DMS79 treated with DMSO at 0.1 percent for 48 hours (cell line): ENCODE measurements around the gene SLC40A1.

Experiments used
- DNase-seq: peaks from one replicate; lab custom pipeline; 2025; lab: John Stamatoyannopoulos, UW

SLC40A1 gene

GRCh38 chr2:189599245-189599644 lies 18.7 kb upstream of the SLC40A1 start:
- DNase-seq: no peak

DNA sequence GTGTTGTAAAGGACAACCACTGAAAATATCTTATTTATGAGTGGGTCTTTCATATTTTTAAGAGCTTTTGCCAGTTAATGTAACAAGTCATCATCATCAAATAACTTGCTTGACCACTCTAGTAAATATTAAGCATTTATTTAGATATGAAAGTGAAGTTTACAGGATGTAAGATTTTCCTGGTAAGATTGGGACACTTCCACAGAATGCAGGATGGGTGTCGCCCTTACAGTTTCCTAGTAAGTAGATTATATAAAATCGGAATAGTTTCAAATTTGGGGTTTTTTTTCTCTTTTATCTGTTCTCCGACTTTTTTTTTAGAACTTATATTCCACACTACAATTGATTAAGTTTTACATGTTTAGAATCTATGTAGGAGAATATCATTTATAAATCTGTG lies 14.8 kb upstream of the SLC40A1 start:
- no peak for DNase-seq

GRCh38 chr2:189594305-189594704 lies 13.7 kb upstream of the SLC40A1 start:
- no peak for DNase-seq

DNA sequence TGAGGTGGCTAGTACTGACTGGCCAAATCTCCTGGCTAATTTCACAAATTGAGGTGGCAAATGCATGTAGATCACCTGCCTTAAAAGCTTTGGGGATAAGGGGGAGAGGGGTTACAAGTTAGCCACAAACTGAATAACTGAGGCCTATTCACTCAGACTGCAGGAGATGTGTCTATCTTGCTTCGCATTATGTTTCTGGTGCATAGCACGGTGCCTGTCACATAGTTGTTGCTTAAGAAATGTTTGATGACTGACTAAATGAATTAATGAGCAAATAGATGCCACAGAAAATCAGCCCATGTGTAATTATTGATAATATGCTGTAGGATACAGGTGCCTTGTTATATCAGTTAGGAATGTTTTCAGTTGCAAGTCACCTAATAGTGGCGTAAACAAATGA lies 12.5 kb upstream of the SLC40A1 start:
- DNase-seq: no peak

DNA sequence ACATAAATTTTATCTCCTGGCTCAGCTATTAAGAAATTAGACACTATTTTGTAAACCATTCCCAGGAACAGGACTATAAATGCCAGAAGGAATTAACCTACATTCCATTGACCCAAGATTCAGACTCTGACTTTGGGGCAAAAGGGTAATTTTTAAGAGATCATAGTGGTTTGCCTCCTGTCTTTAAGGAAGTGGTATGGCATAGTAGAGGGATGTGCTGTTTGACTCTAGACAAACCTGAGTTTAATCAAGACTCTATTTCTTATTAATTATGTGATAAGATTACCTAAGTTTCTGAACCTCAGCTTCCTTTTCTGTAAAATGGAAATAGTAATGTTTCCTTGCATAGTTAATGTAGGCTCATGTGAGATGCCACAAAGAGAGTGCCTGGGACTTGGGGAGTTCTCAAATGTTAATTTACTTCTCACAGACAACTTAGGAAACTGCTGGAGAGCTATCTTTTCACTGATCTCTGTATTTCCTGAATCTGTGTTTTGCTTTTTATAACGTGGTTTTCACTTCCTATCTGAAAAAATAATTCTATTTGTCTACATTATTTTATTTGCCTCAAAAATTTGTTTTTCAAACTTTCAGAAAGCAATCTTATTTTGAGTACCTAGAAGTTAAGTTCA lies 11.9 kb upstream of the SLC40A1 start:
- DNase-seq: no peak

GRCh38 chr2:189587780-189588179 lies 7.2 kb upstream of the SLC40A1 start:
- no peak for DNase-seq

DNA sequence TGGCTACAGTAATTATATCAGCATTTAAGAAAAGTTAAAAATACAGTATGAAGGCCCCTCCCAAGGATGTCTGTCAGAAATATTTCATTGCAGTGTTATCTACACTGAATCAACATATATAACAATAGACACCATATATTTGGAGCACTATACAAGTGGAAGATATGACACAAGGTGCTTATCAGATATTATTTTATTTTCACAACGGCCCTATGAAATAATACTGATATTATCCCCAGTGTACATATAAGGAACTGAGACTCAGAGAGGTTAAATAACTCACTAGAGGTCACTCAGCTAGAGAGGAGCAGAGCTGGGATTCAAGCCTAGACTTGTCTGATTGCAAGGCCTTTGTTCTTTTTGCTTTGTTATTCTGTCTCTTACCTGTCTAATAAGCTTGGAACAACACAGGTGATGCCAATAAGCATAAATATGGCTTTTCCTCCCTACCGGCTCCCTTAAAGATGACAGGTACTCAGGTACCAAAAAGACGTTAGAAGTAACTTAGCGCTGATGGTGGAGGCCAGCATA lies 4.7 kb upstream of the SLC40A1 start:
- no peak for DNase-seq

DNA sequence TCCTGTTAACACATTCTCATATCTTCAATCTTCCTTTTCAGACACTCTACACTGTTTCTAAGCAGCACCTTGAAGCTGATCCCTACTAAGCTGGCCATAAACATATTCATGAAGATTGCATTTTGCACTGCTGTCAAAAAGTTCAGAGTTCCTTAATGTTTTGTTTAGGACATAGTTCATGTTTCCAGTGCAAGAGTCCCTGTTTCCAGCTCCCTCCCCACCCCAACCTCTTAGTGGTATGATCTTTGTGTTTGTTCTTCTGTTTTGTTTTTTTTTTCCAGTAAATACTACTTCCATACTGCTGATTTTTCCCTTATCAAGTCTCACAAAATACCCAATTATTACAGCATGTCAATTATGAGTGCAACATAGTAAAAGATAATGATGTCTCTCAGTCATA lies 4.1 kb upstream of the SLC40A1 start:
- DNase-seq: no peak

GRCh38 chr2:189583227-189584198 lies 2.9 kb upstream of the SLC40A1 start:
- DNase-seq: no peak

GRCh38 chr2:189582809-189583192 lies 2.2 kb upstream of the SLC40A1 start:
- DNase-seq: no peak

- no peak for DNase-seq
Measured at GRCh38 chr2:189582140-189582808, 1.7 kb upstream of the SLC40A1 start.

DNA sequence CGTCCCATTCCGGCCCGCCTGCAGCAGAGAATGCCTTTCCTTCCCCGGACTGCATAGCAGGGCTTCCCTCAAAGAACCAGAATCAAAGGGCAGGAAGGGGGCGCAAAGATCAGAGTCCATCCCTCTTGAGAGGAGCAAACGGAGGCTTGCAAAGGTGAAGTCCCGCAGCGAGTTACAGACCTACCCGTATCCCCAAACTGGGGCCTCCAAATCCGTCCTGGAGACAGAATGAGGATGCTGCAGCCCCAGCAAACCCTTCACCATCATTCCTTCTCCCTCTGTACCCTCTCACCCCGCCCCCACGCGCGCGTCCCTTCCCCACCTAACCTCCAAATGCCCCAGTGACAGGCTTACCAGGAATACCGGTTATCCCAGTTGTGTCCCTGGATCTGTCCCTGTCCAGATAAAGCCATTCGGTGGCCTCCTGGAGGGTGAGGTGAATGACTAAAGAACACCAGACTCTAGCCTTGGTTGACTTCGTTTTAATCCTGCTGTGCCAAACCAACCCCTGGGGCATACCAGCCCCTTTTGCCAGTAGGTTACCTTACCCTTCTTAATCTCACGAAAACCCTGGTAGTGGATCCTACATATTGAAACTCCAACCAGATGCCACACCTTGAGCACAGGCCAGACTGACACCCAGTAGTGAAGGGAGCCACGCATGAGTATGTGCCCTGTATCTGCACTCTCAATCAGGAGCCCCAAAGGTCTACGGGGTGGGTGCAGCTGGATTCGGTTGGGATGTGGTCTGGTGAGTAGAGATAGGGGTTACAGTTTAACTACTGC lies 961 bp upstream of the SLC40A1 start:
- DNase-seq: peak; percentile 50

DNA sequence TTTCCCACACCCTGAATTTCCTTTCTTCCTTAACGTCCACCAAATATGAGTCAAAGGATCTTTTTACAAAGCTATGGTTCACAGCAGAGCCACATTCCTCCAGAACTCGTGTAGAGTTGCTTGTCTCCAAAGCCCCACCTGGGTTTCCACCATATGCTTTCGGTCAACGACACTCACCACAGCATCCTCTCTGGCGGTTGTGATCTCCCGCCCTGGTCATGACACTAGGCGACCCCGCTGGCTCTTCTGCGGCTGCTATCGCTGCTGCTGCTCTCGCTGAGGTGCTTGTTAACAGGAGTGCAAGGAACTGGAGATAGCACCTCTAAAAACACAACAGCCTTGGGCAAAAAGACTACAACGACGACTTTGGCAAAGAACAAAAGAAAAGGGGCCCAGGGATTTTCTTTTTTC lies 340 bp downstream of the SLC40A1 start:
- DNase-seq: peak; percentile 36

- no peak for DNase-seq
Measured at GRCh38 chr2:189579585-189580186, 900 bp downstream of the SLC40A1 start.

DNA sequence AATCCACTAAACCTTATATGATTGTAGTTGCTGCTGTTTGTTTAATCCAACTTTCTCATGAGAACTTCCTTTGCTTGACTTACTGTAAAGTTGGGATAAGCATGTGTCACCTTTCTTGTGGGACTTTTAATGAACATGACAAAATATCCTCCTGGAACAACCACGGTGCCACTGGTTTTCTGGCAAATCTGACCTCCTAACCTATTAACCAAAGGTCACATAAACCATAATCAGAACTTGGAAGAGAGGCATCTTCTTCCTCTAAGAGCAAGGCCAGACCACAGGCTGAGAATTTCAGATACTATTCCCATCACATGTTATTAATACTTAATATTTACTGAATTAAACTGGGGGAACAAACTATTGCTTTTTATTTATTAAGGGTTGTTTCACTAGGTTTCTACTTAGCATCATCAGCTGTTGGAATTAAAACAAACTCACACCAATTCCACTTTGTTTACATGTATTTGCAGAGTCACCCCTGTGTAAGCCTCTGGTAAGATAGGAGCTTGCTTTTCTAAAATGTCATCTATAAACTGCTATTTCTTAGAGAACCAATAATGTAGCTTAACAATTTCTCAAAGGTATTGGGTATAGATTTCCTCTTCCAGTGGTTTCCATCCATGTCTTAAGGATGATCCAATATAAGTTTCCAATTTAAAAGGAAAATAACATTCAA lies 2.2 kb downstream of the SLC40A1 start:
- DNase-seq: no peak

DNA sequence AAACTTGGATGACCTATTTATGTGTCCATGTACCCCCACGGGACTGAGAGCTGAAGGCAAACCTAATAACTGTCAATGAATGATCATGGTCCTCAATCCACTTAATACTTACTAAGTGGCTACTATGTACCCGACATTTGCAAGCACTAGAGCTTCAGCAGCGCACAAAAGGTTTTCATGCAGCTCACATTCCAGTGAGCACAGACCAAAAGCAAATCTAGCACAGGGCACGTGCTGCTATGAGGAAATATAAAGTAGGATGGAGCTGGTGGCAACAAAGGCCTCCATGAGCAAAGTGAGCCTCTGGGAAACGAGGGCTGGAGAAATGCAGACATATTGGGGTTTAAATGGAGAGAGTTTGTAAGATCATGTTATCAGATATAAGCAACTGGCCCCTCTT lies 3.5 kb downstream of the SLC40A1 start:
- no peak for DNase-seq

GRCh38 chr2:189576396-189576795 lies 4.2 kb downstream of the SLC40A1 start:
- no peak for DNase-seq

- DNase-seq: no peak
Measured at GRCh38 chr2:189574793-189575475, 5.7 kb downstream of the SLC40A1 start.

GRCh38 chr2:189570570-189571031 lies 10.0 kb downstream of the SLC40A1 start:
- no peak for DNase-seq

DNA sequence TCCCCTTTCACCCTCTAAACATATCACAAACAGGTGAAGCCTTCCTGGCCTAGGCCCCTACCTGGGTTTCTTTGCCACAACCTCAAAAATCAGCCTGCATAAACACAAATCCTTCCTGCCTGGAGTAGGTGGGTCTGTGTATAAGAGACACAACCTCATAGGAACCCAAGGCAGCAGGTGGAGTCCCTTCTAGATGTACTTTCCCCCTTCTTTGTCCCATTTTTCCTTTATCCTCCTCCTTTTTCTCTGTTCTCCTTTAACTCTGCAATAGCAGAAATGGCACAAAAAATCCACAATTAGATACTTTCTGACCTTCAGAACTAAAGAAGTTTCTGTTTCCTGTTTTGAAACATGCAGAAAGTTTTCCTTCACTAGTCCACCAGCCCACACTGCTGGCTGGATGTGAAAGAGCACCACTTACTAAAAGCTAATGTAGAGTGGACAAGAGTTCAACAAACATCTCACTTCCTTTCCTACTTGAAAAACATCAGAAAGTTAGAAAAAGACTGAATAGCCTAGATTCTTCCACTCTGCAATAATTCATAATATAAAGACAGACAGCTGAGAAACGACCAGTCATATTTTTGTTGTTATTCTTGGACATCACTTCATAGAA lies 11.2 kb downstream of the SLC40A1 start:
- no peak for DNase-seq
